Activated CD4-positive, alpha-beta T cell treated with anti-CD3 and anti-CD28 coated beads, Interleukin-10, Interleukin-2, amounts not matched to agents 100 ng/mL and 50 ng/mL, durations not matched to agents 16 hours and 8 hours (primary cell): Measurements from ENCODE around the gene HBD.
A peak's percentile ranks its signal among the peaks of the same experiment; 100 is the strongest.
"Not testable (repeated sequence)": the region's sequence is repeated elsewhere in the genome, so short reads cannot be mapped to it uniquely, and the experiment has no call there.

Experiments
- DNase-seq: peaks from one replicate; pipeline ENCODE4 v3.0.0-alpha.2; 2020

The HBD gene

DNA sequence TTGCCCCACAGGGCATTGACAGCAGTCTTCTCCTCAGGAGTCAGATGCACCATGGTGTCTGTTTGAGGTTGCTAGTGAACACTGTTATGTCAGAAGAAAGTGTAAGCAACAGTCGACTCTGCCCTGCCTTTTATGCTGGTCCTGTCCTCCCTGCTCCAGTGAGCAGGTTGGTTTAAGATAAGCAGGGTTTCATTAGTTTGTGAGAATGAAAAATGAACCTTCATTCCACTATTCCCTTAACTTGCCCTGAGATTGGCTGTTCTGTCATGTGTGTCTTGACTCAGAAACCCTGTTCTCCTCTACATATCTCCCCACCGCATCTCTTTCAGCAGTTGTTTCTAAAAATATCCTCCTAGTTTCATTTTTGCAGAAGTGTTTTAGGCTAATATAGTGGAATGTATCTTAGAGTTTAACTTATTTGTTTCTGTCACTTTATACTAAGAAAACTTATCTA is at the start of gene HBD:
HBD (minus strand) TSS at position 103 of the 454 bp plus-strand sequence; CDS start at position 53, 50 bp downstream.
- peak; percentile 8 for DNase-seq

DNA sequence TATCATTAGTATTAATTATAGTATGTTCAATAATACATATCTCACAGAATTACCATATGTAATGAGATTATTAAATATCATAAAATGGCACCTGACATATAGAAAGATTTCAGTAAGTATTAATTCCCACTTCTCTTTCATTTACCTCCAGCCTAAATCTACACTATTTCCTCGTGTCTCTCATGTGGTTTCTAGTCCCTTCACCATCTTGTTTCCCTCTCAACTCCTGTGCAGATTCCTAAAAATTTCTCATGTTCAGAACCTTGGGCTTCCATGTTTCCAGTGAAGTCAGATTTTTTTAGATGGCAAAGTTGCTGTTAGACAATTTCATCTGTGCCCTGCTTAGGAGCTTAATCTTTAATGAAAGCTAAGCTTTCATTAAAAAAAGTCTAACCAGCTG is 49.6 kb upstream of the HBD start:
- no peak for DNase-seq

DNA sequence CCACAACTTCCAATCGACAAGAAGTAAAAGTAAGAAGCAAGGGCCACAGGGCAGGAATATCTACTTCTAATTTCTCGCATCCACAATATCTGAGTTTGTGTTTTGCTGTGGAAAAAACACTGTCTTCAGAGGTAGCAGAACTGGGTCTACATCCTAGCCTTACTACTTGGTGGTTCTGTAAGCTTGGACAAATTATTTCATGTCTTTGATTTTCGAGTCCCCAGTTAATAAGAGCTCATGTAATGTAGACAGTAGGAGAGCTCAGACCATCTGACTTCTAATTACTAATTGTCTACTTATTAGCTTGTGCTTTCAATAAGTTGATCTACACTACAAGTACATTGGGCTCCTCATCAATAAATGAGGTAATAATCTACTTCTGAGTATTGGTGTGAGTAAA is 48.8 kb upstream of the HBD start:
- no peak for DNase-seq

DNA sequence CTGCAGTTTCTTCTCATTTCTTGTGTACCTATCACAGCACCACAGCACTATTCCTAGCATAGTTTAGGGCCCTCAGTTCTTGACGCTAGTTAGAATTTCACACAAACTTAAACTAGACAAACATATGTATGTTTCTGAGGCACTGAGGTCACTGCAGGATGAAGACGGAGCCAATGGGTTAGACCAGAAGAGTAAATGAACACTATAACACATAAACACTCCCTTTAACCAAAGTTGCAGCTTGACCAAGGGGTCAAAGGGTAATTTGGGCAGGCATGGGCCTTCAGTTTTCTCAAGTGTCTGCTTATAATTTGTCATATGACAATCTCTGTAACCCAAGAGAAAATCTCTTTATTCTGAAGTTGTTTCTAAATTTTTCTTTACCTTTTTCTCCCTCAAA is 48.3 kb upstream of the HBD start:
- DNase-seq = no peak

DNA sequence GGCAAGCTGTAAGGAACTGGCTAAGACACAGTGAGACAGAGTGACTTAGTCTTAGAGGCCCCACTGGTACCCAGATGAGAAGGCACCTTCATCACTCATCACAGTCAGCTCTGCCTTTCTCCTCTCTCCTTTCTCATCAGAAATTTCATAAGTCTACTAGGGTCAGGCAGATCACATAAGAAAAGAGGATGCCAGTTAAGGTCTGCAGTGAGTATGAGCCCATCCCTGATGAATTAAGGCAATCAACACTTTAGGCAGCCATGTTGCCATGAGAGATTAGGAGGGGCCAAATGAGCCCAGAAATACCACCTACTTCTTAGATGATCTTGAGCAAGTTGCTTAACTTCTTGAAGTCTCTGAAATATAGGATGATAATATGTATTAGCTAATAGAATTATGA is 47.3 kb upstream of the HBD start:
- peak; percentile 14 for DNase-seq

DNA sequence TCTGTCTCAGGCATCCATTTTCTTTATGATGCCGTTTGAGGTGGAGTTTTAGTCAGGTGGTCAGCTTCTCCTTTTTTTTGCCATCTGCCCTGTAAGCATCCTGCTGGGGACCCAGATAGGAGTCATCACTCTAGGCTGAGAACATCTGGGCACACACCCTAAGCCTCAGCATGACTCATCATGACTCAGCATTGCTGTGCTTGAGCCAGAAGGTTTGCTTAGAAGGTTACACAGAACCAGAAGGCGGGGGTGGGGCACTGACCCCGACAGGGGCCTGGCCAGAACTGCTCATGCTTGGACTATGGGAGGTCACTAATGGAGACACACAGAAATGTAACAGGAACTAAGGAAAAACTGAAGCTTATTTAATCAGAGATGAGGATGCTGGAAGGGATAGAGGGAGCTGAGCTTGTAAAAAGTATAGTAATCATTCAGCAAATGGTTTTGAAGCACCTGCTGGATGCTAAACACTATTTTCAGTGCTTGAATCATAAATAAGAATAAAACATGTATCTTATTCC is 46.4 kb upstream of the HBD start:
- DNase-seq = peak; percentile 82

DNA sequence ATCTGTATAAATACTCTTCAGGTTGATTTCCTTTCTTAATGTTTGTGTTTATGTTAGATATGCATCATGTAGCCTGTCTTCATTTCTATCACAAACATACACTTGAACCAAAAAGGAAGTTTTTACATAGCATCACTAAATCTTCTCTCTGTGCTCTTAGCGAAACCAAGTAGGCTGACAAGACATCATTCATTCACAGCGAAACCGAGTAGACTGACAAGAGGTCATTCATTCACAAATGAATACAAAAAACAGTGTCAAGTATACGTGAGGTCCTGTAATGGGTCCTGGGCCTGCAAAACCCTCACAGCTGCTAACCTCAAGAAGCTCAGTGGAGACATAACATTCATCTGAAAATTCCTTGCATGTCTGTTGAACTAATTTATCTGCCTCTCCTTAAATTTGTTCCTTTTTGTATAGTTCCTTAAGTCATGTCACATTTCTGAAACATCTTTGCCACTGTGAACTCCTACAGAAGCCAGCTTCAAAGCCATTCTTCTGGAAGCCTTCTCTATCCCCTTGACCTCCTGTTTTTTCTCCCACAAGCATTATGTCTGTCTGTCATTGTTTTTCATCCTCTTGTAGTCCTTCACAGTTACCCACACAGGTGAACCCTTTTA is 45.3 kb upstream of the HBD start:
- no peak for DNase-seq

DNA sequence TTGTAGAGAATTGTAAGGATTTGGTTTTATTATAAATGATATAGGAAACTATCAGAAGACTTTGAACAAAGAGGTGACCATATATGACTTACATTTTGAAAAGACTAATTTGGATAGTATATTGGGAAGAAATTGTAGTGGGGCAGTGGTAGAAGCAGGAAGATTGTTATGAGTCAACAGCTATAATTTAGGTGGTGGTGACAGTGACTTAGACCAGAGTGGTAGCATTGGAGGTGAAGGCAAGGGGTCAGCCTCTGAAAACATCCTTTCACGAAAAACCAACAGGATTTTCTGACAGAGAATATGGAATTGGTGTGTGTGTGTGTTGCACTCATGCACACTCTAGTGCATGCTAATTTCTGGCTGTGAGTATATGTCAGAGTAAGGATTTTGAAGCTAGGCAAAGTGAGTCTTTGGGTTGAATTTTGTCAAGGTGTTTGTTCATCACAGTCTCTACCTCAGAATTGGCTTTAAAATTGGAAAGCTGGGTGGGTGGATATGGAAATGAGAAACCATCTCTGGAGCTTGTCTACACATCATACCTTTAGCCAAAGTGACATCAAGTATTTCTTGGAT is 43.6 kb upstream of the HBD start:
- DNase-seq = peak; percentile 12

DNA sequence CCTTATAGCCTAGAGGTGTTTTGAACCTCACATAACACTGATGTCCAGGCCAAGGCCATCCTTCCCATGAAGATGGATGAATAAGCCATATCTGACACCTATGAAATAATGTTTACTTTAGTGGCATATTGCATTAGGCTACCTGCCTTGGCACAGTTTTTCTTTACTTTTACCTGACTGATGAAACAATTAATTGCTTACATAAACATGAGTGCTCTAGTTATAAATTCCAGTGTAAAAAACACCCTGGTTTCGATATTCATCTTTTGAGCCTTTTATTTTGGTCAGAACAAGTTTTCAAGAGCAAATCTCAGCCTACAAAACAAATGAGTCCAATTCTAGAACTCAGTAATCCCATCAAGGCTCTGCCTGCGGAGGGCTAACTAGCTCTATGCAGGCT is 42.4 kb upstream of the HBD start:
- no peak for DNase-seq

DNA sequence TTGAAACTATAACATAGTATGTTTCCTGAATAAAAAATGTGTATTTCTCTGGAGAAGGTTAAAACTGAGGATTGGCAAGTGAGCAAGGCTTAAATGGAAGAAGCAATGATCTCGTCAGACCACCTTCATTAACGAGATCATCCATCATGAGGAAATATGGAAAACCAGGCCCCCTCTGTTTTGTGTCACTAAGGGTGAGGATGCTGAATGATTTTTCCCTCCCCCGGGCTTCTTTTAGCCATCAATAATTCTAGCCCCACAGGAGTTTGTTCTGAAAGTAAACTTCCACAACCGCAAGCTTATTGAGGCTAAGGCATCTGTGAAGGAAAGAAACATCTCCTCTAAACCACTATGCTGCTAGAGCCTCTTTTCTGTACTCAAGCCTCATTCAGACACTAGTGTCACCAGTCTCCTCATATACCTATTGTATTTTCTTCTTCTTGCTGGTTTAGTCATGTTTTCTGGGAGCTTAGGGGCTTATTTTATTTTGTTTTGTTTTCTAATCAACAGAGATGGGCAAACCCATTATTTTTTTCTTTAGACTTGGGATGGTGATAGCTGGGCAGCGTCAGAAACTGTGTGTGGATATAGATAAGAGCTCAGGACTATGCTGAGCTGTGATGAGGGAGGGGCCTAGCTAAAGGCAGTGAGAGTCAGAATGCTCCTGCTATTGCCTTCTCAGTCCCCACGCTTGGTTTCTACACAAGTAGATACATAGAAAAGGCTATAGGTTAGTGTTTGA is 41.3 kb upstream of the HBD start:
- no peak for DNase-seq

DNA sequence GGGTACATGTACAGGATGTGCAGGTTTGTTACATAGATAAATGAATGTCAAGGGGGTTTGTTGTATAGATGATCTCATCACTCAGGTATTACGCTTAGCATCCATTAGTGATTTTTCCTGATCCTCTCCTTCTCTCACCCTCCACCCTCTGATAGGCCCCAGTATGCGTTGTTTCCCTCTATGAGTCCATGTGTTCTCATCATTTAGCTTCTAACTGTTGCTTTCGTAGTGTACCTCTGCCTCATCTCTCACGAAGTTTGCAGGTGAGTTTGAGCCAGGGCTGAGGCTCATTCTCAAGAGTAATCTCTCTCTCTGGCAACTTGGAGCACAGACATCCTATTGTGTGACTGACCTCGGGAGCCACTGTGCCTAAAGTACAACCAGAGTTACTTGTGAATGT is 40.1 kb upstream of the HBD start:
- DNase-seq = no peak

DNA sequence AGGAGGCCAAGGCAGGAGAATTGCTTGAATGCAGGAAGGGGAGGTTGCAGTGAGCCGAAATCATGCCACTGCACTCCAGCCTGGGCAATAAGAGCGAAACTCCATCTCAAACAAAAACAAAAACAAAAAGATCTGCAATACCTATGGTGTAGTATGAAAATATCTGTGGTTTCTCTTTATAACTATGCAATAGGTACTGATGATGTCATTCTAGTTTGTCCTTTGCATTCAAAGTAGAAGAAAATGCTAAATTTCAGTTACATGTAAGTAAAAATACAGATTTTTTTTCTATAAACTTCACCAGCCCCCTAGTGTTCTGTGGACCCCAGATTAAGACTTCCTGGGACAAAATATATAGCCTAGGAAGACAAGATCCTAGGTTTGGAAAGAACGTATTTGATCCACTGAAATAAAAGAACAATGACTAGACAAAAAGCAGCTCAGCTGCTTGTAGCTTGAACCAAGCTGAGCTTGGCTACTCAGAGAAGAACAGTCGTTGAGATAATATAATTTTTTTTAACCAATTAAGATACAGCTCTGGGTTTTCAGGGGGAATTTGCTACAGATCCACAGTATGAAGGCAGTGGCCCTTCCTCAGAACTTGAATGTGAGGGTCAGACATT is 38.2 kb upstream of the HBD start:
- no peak for DNase-seq

DNA sequence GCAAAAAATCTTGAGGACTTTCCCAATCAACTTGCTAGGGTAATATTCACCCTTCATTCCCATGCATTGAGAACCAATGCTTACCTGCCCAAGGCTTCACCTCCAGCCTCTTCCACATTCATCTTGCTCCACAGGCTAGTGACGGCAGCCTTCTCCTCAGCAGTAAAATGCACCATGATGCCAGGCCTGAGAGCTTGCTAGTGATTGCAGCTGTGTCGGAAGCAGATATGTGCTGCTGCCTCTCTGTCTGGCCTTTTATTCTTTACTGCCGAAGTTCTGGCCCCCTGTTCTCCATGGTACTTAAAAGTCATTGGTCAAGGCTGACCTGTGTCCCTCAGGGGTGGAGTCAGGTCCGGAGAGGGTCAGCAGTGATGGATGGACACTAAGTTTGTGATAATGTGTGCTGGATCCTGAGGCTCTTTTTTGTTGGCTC is 35.4 kb upstream of the HBD start, which contains the start of gene HBE1:
HBE1 (minus strand) TSS at position 231 of the 433 bp plus-strand sequence; CDS start at position 176, 55 bp downstream.
- DNase-seq = no peak

DNA sequence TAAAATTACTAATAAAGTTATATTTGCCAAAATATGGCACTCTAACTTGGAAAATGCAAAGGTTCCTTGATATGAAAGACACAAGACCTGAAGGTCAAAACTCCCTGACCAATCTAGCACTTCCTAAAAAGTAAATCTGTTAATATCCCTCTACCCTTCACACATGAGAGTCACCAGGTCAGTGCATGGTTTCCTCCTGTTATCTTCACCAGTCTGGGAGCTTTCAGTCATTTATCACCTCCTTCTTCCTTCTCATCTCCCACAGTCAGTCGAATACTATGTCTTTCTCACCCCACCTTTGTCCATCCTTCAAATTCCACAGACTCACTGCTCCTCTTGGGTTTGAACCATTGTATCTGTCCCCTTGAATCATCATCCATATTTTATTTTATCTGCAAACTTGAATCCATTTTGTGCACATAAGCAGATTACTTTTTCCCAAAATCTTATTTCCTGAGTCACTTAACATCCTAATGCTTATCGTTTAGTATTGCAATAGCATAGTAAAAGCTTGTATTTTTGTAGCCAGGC is 32.8 kb upstream of the HBD start:
- DNase-seq = no peak

DNA sequence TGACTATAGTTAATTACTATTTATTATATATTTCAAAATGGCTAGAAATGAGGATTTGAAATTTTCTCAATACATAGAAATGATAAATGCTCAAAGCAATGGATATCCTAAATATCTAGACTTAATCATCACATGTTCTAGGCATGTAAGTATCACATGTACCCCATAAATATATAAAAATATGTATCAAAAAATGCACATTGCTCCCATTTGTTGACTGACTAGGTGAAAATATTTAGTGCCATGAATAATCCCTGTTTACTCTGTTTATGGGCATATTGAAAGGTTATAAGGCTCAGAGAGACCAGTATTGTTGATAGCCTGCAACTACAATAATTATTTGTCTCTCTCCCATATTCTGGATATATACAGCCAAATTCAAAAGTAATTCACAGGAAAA is 32.3 kb upstream of the HBD start:
- no peak for DNase-seq

DNA sequence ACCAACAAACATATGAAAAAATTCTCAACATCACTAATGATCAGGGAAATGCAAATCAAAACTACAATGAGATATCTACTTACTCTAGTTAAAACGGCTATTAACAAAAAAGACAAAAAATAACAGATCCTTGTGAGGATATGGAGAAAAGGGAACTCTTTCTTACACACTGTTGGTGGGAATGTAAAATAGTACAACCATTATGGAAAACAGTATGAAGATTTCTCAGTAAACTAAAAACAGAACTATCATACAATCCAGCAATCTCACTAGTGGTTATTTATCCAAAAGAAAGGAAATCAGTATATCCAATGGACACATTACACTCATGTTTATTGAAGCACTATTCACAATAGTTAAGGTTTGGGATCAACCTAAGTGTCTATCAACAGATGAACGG is 31.5 kb upstream of the HBD start:
- no peak for DNase-seq

DNA sequence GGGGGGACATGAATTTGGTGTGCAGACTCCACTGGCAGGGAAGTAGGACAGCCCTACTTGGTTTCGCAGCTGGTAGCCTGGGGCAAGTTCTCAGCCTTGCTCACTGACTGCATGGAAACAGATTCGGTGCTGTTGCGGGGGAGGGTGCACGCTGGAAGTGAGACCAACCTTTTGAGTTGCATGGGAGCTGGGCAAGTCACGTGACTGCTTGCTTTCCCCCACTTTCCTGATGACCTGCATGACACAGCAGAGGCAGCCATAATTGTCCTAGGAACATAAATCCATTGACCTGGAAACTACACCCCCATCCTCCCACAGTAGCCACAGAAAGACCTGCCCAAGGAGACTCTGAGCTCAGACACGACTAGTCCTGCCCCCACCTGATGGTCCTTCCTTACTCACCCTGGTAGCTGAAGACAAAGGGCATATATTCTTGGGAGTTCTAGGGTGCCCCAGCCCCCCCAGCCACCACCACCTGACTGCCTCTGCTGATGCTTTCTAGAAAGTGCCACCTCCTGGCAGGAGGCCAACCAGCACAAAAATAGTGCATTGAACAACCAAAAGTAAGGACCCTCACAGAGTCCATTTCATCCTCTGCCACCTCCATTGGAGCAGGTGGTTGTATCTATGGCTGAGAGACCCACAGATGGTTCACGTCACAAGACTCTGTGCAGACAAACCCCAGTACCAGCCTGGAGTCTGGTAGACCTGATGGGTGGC is 24.4 kb upstream of the HBD start:
- no peak for DNase-seq

DNA sequence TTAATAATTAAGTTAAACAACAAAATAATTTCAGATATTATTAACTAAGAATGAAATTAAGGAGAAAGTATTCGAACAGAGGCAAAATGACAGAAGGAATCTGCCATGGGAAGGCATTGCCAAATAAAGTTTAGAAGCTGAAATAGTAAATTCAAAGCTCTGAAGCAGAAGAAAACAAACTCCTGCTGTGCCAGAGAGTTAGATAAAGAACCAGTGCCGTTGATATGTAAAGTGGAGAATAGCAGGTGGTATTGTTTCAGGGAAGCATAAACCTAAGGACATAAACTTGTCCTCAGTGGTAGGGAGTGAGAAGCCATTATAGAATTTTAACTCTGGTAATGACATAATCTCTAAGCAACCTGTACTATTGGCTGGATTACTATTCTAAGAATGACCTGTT is 23.0 kb upstream of the HBD start:
- DNase-seq = no peak

DNA sequence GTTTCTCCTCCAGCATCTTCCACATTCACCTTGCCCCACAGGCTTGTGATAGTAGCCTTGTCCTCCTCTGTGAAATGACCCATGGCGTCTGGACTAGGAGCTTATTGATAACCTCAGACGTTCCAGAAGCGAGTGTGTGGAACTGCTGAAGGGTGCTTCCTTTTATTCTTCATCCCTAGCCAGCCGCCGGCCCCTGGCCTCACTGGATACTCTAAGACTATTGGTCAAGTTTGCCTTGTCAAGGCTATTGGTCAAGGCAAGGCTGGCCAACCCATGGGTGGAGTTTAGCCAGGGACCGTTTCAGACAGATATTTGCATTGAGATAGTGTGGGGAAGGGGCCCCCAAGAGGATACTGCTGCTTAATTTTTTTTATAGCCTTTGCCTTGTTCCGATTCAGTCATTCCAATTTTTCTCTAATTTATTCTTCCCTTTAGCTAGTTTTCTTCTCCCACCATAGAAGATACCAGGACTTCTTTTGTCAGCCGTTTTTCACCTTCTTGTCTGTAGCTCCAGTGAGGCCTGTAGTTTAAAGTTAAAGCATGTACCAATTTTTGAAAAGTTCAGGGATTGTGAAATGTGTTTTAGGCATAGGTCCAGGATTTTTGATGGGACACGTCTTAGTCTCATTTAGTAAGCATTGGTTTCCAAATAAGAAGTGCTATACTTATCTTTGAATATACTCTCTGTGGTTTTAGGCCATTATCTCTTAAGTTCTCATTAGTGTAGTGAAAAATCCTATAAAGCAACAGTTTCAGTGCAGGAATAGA is 20.5 kb upstream of the HBD start, which contains the start of gene HBG2:
HBG2 (minus strand) TSS at position 136 of the 768 bp plus-strand sequence; CDS start at position 83, 53 bp downstream.
- DNase-seq = not testable (repeated sequence)

DNA sequence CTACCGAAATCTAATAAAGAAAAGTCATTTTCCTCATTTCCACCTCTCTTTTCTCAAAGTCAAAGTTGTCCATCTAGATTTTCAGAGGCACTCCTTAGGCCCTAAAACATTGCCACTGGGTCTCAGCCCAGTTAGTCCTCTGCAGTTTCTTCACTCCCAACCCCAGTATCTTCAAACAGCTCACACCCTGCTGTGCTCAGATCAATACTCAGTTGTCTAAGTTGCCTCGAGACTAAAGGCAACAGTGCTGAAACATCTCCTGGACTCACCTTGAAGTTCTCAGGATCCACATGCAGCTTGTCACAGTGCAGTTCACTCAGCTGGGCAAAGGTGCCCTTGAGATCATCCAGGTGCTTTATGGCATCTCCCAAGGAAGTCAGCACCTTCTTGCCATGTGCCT is 19.7 kb upstream of the HBD start:
- not testable (repeated sequence) for DNase-seq

DNA sequence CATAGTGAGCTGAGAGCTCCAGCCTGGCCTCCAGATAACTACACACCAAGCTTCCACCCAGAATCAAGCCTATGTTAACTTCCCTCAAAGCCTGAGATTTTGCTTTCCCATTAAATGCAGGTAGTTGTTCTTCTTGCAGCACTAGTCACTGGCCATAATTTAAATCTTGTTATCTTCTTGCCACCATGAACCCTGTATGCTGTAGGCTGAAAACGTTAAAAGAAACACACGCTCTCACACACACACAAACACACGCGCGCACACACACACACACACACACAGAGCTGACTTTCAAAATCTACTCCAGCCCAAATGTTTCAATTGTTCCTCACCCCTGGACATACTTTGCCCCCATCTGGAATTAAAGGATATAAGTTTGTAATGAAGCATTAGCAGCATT is 19.2 kb upstream of the HBD start:
- not testable (repeated sequence) for DNase-seq

DNA sequence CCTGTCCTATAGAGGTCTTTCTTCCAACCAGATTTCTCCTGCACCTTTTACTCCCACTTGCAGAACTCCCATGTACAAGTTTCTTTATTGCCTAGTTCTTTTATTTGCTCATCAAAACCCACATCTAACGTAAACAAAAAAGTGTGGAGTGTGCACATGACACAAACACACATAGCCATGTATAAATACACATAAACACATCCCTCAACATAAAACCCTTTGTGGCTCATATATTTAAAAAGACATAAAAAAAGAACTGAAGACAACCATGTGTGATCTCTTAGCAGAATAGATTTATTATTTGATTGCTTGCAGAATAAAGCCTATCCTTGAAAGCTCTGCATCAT is 18.6 kb upstream of the HBD start:
- DNase-seq = no peak
